T-helper 9 cell (primary cell): ENCODE data around the gene HELZ2.
A peak's percentile ranks its signal among the peaks of the same experiment; 100 is the strongest.

Experiments used
- DNase-seq: peaks from one replicate; pipeline ENCODE4 v3.0.0-alpha.2; 2020

Gene HELZ2

DNA sequence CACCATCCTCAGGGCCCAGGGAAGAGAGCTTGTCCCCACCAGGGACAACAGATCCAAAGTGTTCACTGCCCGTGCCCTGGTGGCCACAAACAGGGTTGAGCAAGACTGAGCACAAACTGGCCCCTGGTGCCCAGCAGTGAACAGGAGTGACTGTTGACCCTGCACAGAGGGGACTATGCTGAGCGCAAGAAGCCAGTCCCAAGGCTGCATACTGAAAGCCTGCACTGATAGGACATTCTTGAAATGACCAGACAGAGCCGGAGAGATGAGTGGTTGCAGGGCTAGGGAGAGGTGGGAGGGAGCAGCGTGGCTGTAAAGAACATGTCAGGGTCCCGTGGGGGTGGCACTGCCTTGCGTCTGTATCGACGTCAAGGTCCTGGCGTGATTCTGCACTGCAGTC lies 23.0 kb downstream of the HELZ2 start:
- no peak for DNase-seq

DNA sequence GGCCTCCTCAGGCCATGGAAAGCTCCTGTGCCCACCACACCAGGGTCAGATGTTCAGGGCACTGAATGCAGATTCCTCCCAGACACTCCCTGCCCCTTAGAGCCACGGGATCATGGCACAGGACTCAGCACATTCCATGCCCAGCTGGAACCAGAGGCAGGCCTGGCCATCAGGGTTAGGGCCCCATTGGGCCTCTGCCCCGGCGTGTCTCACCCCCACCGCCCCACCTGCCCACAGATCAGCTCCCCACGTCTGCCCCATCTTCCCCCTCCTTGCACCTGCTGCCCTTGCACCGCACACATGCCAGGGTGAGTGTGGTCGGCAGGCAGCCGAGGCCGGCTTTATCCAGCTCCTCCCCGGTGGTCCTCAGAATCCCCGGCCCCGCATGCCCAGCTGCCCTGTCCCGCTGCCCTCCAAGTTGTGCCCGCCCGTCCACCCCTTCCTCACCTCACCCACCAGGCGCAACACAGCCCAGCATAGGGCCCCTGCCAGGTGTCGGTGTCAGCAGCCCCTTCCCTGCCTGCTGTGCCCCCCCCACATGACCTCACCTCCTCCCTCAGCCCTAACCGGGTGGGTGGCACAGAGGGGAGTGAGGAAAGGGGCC lies 24.3 kb downstream of the HELZ2 start:
- DNase-seq: no peak

DNA sequence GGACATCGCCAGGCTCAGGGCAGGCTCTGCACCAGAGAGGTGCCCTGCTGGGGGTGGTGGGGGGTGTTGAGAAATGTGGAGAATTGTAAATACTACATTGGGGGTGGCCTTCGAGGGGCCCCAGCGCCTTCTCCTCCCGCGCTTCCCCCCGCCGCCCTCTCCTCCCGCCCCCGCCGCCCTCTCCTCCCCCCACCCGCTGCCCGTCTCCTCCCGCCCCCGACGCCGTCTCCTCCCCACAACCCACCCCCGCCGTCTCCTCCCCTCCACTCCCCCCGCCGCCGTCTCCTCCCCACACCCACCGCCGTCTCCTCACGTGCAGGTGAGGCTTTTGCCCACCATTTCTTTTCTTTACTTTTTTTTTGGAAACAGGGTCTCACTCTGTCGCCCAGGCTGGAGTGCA lies 25.0 kb downstream of the HELZ2 start:
- DNase-seq: no peak

DNA sequence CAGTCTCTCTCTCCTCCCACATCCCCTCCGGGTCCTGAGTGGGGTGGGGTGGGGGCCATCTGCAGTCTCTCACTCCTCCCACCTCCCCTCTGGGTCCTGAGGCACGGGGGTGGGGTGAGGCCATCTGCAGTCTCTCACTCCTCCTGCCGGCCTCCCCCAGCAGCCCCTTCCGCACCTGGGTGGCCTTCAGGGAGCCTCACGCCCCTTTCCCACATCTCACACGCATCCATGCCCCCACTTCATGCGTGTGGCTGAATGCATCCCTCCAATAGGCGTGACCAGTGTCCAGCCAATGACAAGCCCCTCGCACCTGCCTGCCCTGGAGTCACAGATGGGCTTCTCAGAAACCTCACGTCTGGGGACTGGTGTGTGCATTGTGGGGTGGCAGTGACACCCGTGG lies 25.5 kb downstream of the HELZ2 start:
- no peak for DNase-seq

DNA sequence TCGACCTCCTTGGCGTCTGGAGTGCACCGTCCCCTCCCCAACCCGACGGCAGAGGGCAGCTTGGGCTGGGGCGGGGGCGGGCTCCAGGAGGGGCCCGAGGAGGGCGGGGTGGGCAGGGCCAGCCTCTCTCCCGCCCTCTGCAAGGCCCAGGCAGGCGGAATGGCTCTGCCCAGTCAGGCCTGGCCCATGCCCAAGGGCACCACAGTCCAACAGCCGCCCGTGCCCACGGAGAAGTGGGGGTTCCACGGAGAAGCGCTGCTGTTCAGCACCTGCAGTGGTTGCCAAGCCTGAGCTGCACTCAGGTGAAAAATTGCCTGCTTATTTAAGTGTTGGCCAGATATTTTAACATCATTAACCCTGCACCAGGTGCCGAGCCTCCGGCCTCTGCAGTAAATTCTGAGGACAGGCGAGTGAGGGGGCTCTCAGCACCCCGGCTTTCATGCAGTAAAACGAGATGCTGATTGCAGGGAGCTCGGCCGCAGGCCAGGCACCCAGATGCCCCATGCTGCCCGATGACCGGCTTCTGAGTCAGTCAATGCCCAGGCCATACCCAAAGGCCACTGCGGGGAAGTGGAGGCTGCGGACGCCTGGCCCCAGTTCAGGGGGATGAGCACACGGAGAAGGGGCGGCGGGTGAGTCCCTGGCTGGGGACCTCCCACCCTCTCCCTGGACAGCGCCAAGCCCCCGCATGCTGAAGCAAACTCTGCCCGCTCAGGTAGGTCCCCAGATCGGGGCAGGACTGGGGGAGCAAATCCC lies 26.1 kb downstream of the HELZ2 start, which contains the start of gene SRMS:
Gene SRMS, minus strand, starts transcription at position 25 of the 756 bp plus-strand sequence. CDS start 286 bp downstream, outside the sequence.
- no peak for DNase-seq

DNA sequence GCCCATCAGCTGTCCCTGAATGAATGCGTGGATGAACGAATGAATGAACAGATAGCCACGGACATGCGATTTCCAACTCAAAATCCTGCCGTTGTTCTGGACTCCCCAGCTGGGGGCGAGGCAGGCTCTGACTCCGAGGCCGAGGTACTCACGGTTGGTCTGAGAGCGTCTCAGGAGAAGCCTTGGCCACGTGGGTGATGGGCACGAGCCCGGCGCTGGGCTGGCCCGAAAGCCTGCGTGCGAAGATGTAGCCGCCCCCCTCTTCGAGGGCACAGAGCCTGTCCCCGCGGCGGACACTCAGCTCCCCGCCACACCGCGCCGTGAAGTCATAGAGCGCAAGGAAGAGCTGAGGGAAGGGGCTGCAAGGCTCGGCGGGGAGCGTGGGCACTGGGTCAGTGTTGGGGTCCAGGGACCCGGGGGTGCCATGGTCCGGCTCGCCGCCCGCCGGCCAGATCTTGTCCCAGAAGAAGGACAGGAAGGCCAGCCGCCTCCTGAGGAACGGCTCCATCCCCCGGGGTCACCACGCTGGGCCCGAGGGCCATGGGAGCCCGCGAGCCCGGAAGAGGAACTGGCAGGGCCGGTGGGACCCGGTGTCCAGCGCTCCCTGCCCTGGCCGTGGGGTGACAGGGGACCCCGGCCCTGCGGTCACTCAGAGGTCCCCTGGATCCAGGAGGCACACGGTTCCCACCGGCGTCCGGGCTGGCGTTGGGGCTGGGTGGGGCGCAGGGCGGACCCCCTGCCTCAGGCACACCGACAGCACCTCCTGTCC lies 26.9 kb downstream of the HELZ2 start:
- no peak for DNase-seq

DNA sequence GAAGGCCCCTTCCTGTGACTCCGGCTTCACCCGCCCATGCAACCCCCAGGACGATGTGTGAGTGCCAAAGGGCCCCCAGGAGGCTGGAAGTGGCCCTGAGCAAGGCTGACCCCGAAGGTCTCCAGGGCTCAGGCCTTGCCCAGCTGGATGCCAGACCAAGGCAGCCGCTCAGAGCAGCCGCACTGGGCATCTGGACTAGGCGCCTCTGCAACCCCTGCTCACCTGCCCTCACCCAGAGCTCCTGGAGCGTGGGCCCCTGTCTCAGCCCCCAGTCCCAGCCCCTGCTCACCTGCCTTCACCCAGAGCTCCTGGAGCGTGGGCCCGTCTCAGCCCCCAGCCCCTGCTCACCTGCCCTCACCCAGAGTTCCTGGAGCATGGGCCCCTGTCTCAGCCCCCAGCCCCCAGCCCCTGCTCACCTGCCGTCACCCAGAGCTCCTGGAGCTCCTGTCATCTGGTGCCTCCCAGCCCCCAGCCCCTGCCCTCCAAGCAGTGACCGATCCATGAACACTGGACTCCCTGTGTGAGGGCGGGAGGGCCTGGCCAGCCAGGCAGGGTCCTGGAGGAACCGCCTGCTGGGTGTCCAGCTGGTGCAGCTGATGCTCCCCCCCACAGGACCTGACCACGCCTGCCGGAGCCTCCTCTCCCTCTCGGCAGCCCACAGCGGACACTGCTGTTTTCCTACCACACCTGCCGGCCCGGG lies 27.6 kb downstream of the HELZ2 start:
- no peak for DNase-seq

DNA sequence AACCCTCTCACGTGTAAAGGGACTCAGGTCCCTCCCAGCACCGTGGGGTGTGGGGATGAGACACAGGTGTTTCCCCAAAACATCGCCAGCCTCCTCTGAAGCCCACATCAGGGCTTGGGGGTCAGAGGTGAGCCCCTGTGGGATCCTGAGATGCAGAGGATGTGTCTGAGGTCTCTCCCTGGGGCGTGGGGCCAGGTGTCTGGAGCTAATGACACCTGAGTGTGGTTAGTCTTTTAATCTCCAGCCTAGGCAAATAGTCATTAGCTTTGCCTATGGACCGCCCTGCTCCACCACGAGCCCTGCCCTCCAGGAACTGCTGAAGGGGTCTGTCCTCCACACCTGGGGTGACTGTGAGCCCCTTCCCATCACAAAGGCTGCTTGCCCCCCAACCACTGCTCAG lies 28.2 kb downstream of the HELZ2 start:
- no peak for DNase-seq

DNA sequence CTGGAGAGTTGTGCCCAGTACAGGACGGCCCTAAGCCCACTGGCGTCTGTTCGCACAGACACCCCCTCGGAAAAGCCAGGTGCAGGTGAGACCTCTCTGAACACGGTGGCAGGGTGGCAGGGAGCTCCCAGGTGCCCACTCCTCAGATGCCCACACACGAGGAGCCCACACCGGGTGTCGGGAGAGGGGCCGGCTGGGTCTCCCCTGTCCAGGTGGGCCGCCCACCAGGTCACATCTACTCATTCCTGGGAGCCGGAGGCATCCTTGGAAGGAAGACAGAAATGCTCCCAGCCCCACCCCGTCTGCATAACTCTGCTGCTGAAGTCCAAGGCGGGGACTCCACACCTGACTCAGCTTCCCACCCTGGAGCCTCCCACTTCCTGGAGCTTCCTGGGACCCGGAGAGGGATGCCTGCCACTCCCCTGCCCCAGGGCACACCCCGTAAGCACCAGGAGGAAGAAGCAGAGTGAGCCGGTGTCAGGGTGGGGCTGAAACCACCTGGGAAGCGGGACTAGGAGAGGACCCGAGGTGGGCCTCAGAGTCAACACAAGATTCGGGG lies 29.0 kb downstream of the HELZ2 start:
- no peak for DNase-seq

DNA sequence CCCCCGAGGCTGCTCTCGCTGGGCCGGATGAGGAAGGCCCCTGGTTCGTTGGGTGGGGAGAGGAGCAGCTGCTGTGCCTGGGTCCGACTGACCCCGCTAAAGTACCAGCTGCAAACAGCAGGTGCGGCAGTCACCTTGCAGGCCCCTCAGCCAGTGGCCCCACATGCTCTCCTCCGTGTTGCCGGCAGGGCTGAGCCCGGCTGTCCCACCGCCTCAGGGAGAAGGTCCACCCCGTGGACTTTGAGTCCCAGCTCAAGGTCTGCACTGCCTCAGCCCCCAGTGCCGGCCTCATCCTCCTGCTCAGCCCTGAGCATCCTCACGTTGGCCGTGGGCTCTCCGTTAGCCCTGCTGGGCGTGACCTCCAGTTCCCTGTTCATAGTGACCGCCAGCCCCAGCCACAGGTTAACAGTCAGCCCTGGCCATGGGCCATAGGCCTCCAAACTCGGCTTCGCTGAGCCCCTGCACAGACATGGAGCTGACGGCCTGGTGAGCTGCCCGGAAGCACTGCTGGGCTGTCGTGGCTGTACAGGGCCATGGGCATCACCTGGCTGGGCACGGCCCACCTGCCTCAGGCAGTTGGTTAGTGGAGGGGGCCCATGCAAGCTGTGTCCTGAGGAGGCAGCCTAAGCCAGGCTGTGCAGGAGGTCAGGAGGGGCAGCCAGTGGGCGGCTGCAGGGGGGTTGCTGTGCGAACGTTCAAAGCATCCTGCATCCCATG lies 29.6 kb downstream of the HELZ2 start:
- no peak for DNase-seq

DNA sequence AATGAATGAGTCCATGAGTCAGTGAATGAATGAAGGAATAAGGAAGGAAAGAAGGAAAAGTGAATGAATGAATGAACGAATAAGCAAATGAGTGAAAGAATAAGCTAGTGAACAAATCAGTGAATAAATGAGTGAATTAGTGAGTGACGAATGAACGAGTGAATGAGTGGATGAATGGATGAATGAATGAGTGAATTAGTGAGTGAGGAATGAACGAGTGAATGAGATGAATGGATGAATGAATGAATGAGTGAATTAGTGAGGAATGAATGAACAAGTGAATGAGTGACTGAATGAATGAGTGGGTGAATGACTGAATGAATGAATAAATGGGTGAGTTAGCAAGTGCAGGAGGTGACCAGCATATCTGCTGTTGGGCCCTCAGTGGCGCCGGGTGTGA lies 30.3 kb downstream of the HELZ2 start:
- DNase-seq: no peak

DNA sequence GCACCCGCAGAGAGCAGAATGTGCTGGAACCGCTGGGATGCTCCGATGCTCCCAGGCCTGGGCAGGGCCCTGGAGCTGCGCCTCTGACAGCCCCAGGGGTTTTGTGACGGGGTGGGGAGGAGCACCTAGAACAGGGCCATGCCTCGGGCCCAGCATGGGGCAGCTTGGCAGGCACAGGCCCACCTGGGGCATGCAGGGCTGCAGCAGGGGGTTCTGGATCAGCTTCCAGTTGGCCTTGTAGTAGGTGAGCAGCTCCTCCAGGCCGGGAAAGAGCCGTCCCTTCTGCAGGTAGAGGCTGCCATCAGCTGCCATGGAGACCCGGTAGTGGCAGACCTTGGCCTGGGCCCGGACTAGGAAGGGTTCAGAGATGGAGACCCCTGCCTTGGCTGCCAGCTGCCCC lies 30.9 kb downstream of the HELZ2 start:
- DNase-seq: no peak

DNA sequence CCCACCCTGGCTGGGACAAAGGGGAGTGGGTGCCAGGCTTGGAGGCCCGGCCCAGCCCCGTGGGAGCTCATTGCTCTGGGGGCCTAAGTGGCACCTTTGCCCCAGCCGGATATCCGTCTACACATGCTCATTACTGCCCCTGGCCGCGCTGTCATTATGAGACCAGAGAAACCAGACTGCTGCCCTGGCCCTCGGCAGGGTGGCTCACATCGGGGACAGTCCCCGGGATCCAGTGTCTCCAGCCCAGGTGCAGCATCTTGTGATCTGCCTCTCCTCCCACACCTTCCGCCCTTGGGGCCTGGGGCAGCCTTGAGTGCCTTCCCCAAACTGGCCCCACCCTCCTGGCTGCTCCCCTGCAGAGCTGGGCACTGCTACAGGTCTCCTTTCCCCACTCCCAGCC lies 31.3 kb downstream of the HELZ2 start:
- DNase-seq: no peak

DNA sequence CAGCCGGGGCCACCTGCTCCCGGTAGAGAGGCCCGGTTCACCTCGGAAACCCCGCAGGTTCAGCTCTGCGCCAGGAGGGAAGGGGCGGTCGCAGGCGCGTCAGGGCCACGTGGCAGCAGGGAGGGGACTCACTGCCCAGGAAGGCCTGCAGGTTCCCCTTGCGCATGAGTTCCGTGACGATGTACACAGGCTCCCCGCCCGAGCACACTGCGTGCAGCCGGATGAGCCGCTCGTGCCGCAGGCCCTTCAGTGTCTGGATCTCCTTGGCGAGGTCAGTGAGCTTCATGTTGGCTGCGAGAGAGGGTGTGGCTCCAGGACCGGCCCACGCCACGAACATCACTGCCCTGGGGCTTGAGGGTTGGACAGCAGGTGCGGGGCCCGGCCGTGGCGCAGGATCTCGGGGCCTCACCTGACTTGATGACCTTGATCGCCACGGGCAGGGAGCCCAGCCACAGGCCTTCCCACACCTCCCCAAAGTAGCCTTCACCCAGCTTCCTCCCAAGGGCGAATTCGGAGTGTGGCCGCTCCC lies 31.9 kb downstream of the HELZ2 start:
- DNase-seq: no peak

DNA sequence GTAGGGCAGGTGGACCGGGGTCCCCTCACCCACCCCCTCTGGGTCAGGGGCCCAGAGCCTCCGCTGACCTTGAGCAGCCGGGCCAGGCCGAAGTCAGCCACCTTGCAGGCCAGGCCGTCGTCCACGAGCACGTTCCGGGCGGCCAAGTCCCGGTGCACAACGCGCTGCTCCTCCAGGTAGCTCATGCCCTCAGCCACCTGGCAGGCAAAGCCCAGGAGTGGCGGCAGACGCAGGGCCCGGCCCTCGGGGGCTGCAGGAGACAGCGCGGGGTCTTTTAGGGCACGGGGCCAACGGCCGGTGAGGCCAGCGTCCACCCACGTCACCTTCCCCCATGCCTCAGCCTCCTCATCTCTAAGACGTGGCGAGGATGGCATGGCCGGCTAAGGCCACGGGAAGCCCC lies 32.7 kb downstream of the HELZ2 start:
- DNase-seq: no peak

DNA sequence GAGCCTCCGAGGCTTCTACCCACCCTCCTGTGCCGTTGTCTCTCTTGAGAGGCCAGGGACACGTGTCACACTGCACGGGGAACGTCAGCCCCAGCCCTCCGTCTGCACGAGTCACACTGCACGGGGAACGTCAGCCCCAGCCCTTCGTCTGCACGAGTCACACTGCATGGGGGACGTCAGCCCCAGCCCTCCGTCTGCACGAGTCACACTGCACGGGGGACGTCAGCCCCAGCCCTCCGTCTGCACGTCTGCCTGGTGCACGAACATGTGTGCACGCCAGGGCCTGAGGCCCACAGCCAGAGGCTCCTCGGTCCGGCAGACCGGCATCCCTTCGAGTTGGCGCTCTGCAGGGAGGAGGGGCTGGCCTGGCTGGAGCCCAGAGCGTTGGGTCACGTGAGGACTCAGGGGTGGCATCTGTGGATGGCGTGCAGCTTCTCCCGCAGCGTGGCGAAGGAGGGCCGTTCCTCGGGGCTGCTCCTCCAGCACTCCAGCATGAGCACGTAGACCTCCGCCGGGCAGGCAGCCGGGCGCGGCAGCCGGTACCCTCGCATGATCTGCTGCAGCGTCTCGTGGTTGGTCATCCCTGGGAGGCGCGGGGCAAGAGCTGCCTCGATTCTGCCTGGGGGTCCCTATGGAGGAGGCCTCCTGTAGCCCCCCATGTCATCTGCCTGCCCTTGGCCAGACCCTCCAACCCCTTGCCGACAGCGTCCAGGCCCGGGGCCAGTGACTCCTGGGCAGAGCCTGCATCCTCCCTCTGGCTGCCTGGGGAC lies 33.4 kb downstream of the HELZ2 start:
- no peak for DNase-seq

DNA sequence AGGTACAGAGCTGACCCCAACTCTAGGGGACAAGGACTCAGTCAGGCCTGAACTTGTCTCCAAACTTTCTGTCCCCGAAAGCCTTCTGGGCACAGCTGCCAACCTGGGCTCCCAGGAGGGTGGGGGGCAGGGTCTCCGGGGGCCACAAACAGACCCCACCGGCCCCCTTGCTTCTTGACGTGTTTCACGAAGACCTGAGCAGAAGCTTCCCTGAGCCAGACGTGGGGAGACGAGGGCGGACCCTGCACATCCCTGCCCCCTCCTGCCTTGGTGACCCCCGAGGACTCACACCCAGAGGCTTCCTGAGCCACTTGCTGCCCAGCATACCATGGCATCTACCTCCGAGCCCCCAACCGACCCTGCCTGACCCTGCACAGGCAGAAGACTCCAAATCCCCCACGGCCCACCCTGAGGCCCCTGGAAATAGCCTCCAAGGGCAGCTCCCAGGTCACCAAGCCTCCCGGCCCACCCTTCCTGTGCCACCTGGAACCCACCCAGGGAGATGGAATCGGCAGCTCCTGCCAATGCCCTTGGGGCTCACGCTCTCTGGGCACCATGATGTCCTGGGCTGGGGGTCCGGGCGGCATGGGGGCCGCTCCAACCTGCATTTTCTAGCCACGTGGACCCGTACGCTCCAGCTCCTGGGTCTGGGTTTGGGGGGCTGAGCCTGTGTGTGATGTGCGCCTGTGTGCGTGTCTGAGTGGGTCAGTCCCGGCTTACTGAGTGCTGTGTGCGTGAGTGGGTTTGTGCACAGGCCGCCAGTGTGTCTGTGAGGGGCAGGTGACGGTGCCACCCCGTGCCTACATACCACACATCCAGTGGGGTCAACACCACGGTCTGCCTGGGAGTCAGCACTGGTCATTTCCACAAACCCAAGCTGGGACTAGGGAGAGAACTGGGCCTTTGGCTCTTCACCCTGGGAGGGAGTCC lies 34.3 kb downstream of the HELZ2 start:
- no peak for DNase-seq

DNA sequence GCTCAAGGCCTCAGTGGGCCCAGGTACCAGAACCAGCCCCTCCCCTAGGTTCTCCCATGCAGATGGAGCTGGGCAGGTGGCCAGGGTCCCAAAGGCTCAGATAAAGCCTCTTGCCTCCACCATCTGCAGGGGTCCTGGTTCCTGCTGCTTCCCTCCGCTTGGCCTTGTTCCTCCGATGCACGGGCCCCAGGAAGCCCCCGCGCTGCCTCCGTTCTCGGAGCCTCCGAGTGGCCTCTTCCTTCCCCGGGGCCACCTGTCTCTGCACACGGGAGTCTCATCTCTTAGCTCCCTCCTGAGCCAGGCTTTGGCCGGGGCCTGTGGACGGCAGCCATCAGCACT lies 35.0 kb downstream of the HELZ2 start:
- DNase-seq: no peak

DNA sequence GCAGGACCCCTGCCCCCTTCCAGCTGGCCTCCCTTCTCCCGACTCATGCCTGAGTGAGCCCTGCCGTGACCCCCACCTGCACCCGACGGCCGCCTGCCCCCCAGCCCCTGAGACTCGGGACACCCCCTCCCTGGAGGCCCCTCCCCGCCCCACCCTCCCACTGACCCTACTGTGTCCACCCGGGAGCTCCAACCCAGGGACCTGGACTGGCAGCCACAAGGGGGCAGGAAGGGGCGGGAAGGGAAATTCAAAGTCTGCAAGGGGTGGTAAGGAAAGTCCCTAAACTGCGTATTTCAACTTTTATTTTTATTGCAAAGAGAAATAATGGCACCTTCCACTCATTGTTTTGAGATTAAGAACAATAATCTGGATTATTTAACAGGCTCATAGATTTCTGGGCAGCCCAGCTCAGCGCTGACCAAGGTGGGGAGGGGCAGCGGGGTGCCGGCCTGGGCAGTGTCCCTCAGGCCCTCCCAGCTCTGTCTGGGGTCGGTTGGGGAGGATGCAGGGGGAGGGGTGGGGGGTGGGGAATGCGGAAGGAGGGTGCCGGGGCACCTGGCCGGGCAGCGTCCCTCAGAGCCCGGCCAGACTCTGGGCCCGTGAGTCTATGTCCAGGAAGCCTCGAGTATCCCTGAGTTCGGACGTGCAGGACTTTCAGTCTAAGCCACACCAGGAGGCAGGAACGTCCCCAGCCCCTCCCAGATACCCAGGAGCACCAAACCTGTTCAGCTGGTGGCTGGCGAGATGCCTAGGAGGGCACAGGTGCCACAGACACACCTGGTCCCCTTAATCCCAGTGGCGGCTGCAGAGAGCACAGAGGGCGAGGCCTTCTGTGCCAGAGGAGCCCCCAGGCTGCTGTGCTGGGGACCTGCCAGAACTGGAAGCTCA lies 35.6 kb downstream of the HELZ2 start:
- peak; percentile 37 for DNase-seq
